HK-2 (cell line): Measurements from ENCODE around the gene LAT.
"Not testable (repeated sequence)": the region's sequence is repeated elsewhere in the genome, so short reads cannot be mapped to it uniquely, and the experiment has no call there.

ENCODE experiments used
- DNase-seq: peaks from one replicate; pipeline ENCODE4 v3.0.0-alpha.2; 2018; ENCODE audit not compliant: unreplicated experiment

Gene LAT

DNA sequence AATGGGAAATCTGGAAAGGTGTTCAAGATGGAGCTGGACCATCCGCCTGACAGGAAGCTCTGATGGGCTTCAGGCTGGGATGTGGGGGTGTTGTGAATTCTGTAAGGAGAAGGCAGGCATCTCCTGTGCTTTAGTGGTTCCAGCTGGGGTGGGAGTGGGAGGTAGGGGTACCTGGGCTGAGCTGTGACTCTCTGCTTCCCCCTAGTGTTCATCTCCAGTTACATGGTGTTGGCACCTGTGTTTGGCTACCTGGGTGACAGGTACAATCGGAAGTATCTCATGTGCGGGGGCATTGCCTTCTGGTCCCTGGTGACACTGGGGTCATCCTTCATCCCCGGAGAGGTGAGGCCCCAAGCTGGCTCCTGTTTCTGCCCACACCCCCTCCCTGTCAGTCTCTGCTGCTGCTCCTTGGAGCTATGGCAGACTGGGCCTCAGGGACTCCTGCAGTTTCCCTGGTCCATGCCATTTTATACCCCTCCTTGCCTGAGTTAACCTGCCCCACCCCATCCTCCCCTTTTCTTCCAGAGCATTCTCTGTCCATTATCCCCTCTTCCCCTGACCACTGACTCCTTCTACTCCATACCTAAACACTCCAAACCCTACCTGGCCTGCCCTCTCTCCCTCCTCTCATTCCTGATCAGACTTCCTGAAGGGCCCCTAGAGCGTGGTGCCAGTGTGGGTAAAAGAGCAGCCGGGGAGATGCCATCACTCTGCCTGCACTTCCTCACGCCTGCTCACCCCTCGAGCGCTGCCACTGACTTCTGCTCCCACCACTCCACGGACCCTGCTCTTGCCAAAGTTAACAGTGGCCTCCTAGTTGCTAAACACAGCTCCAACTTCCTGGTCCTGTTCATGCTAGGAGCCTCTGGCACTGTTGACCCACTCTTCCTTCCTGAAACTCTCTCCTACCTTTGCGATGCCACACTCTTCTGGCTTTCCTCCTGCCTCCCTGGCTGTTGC lies 6.9 kb upstream of the LAT start:
- DNase-seq: no peak

DNA sequence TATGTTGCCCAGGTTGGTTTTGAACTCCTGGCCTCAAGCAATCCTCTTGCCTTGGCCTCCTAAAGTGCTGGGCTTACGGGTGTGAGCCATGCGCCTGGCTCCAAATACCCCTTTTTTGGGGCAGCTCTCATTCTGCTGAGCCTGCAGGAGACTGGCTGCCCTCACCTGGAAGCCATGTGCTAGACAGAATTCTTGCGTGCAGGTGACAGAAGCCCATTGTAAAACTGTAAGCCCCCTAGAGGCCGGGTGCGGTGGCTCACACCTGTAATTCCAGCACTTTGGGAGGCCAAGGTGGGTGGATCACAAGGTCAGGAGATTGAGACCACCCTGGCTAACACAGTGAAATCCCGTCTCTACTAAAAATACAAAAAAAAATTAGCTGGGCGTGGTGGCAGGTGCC lies 4.5 kb upstream of the LAT start:
- DNase-seq: not testable (repeated sequence)

DNA sequence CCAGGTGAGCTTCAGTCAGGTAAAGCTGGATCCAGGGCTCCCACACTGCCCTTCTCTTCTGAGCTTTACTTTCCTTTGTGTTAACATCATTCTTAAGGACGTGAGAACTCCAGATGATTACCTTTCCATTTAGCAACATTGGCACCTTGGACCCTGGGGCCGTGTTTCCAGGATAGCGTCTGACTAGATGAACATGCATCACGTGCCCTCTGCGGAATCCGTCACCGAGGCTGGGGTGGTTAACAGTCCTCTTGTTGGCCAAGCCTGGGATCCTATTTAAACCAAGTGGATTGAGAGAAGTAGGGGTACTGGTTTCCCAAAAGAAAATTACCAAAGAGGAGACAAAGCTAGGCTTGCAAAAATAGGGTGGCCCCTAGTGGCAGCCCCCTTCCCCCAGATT lies 3.9 kb upstream of the LAT start:
- no peak for DNase-seq

DNA sequence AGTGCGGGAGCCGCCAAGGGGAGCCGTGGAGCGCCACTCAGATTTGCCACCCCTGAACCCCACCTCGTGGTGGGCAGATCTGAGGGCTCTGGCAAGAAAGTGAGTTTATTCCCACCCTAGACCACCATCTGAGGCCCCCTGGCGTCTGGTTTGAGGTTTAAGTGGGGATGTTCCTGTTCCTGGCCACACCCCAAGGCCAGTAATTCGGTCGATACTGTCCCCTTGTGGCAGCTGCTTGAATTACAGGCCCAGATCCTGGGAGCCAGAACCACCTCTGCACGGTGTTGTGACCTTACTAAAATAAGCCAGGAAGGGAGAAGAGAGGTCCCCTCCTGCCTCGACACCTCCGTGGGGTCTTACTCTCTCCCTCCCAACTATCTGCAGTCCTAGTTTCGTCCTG lies 3.3 kb upstream of the LAT start:
- DNase-seq: no peak

DNA sequence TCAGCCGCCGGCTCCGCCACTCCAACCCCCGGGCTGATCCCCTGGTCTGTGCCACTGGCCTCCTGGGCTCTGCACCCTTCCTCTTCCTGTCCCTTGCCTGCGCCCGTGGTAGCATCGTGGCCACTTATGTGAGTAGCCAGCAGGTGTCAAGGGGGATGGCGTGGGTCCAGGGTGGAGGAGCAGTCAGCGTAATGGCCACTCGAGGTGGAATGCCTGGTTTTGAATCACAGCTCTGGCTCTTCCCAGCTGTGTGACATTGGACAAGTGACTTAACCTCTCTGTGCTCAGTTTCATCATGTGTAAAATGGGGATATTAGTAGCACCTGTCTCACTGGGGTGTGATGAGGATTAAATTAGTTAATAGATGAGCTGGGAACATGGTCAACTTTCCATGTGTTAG lies 2.4 kb upstream of the LAT start:
- no peak for DNase-seq

DNA sequence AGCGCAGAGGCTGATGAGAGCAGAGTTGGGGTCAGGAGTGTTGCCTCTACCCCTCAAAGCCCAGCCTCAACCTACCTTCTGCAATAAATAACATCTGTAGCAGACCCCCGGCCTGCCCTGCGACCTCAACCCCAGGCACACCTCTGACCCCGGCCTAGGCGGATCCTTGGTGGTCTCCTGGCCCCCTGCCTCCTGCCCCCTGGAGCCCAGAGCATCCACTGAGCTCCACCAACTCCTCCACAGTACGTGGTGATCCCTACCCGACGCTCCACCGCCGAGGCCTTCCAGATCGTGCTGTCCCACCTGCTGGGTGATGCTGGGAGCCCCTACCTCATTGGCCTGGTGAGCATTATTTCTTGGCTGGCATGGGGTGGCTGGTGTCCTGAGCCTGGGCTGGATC lies 1.9 kb upstream of the LAT start:
- DNase-seq: no peak

DNA sequence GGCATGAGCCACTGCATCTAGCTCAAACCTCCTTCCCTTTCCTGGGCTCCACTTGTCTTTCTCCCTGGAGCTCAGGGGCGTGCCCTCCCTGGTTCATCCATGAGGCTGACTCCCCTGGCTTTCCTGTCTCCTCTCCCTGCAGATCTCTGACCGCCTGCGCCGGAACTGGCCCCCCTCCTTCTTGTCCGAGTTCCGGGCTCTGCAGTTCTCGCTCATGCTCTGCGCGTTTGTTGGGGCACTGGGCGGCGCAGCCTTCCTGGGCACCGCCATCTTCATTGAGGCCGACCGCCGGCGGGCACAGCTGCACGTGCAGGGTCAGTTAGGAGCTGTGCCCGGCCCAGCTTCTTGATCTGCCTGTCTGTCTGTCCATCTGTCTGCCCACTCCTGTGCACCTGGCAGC lies 1.2 kb upstream of the LAT start:
- no peak for DNase-seq

DNA sequence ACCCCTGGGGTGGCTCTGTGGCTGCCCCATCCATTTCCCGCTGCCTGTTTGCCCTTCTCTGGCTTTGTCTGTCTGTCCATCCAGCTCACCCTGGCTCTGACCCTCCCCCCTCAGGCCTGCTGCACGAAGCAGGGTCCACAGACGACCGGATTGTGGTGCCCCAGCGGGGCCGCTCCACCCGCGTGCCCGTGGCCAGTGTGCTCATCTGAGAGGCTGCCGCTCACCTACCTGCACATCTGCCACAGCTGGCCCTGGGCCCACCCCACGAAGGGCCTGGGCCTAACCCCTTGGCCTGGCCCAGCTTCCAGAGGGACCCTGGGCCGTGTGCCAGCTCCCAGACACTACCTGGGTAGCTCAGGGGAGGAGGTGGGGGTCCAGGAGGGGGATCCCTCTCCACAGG lies 761 bp upstream of the LAT start:
- no peak for DNase-seq

DNA sequence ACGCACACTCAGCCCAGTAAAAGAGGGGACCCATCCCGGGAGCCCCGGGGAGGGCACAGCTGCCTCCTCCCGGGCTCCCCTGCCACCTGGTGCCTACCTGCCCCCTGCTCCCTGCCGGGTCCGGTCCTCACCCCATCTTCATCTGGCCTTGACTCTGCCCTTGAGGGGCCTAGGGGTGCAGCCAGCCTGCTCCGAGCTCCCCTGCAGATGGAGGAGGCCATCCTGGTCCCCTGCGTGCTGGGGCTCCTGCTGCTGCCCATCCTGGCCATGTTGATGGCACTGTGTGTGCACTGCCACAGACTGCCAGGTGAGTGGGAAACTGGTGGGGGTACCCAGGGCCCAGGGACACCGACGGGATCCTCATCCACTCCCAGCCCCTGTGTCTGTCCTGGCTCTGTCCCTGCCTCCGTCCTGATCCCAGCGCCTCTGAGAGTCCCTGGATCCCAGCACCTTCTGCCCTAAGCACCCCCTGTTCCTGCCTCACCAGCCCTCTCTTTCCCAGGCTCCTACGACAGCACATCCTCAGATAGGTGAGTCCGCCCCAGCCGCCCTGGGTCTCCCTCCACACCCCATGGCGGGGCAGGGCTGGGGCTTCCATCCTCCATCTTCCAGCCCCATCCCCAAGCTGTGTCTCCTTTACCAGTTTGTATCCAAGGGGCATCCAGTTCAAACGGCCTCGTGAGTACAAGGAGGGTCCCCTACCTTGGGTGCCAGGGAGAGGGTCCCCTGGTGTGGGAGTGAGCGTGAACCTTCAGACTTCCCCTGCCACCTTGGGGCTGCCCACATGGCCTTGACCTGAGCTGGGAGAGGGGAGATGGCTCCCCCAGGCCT lies 574 bp downstream of the LAT start:
- DNase-seq: no peak

DNA sequence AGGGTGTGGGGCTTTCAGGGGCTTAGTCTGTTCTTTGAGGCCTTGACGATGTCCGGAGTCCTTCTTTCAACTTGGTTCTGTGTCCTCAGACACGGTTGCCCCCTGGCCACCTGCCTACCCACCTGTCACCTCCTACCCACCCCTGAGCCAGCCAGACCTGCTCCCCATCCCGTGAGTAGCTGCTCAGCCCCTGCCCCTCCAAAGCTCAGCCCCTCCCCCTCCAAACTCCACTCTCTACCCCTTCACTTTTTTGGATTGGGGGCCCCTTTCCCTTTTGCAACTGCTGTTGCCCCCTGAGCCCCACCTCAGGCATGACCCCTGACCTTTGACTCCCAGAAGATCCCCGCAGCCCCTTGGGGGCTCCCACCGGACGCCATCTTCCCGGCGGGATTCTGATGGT lies 1.2 kb downstream of the LAT start:
- DNase-seq: no peak

DNA sequence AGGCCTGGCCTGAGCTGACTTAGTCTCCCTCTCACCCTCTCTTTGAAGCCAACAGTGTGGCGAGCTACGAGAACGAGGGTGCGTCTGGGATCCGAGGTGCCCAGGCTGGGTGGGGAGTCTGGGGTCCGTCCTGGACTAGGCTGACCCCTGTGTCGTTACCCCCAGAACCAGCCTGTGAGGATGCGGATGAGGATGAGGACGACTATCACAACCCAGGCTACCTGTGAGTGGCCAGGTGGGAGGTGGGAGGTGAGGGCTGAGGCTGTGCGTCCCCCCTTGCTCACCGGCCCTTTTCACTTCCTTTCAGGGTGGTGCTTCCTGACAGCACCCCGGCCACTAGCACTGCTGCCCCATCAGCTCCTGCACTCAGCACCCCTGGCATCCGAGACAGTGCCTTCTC lies 1.6 kb downstream of the LAT start:
- DNase-seq: no peak

DNA sequence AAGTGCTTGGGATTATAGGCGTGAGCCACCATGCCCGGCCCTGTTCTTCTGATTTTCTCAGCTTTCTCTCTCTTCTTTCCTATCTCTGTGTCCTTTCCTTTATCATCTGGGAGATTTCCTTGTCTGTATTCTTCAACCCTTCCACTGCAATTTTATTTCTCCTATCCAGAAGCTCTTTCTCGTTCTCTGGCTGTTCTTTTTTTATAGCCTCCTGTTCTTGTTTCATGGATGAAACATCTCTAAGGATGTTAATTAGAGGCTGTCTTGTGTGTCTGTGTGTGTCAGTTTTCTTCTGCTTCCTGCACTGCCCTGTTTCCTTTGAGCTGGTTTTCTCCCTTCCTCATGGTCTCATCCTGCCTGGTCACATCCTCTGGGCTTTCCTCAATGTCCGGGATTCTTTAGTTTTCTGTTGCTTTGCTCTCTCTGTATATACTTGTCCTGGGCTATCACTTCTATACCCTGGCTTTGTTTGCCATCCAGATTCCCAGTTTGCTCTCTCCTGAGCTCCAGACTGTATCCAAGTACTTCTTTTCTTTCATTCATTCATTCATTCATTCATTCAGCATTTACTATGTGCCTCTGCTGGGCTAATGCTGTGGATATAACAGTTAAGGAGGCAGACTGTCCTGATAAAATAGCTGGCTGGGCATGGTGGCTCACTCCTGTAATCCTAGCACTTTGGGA lies 2.5 kb downstream of the LAT start:
- no peak for DNase-seq

DNA sequence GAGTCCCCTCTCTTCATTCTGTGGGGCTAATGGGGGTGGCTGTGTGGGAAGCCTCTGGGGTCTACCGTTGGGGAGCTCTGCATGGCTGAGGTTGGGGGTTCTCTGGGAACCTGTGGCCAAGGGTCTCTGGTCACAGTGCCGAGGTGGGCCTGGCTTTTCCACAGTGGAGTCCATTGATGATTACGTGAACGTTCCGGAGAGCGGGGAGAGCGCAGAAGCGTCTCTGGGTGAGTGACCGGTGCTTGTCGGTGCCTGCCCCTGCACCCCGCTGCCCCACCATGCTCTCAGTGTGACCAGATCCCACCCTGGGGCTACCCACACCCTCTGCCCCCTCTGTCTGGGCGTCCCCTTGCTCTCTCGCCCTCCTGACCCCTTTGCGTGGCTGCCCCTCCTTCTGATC lies 4.5 kb downstream of the LAT start:
- no peak for DNase-seq

DNA sequence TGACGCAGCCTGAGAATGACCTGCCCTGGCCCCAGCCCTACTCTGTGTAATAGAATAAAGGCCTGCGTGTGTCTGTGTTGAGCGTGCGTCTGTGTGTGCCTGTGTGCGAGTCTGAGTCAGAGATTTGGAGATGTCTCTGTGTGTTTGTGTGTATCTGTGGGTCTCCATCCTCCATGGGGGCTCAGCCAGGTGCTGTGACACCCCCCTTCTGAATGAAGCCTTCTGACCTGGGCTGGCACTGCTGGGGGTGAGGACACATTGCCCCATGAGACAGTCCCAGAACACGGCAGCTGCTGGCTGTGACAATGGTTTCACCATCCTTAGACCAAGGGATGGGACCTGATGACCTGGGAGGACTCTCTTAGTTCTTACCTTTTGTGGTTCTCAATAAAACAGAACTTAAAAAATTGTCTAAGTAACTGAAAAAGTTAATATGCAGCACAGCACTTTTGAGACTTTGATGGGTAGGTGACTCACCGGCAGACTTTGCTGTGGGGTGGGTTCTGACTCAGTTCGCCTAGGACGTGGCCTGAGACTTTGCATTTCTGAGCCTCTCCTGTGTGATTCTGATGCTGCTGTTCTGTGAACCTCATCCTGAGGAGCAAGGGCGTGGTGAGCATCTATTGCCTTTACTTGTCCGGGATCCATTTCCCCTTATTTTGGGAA lies 5.7 kb downstream of the LAT start:
- no peak for DNase-seq

DNA sequence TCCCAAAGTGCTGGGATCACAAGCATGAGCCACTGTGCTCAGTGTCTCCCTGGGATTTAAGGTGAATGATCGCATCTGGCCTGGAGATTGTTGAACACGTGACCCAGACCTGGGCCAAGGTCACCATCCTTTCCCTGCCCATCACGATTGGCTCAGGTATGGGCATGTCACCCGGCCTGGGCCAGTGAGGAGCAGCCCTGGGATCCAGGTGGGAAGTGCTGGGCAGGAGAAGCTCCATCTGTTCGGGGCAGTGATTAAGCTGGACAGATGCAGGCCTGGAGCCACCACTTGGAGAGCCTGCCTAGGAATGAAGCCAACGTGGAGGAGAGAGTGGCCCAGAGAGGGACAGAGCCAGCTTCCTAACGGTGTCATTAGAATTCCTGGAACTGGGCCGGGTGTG lies 6.8 kb downstream of the LAT start:
- no peak for DNase-seq

DNA sequence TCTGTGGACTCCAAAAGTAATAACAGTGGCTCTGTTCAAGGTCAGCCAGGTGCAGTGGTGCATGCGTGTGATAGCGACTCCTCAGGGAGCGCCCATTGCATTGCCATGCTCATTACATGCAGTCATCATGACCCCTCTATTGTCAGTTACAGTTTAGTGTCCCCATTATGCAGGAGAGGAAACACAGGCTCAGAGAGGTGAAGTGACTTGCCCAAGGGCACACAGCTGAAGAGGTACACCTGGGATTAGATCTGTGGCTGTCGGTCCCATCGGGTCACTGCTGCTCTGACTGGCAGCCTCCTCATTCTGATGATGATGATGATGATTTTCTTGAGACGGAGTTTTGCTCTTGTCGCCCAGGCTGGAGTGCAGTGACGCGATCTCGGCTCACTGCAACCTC lies 7.6 kb downstream of the LAT start:
- no peak for DNase-seq

DNA sequence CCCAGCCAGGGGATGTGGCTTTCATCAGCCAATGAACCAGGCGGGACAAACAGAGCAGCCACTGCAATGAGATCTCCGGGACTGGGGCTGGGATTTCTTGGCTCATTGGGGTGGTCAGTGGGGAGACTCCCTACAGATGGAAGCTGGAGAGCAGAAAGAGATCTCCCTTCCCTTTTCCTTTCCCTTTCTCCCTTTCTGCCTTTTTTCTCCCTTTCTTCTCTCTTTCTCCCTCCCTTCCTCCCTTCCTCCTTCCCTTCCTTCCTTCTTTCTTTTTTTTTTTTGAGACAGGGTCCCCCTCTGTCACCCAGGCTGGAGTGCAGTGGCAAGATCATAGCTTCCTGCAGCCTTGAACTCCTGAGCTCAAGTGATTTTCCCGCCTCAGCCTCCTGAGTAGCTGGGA lies 14.0 kb downstream of the LAT start:
- no peak for DNase-seq

DNA sequence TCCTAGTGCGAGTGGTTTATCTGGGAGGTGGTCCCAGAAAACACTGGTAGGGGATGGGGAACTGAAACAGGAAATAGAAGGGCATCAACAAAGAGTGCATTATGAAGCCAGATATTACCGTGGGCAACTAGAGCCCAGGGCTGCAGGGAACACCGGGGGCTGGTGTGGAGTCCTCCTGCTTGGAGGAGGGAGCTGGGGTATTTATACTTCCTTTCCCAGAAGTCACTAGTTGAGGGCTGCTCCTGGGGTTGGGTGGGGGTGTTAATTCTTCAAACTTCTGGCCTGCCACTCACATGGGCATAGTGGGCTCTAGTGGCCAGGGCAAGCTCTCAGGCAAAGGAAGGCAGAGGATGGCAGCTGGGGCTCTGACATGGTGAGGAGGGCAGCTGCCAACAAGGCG lies 14.7 kb downstream of the LAT start:
- DNase-seq: no peak

DNA sequence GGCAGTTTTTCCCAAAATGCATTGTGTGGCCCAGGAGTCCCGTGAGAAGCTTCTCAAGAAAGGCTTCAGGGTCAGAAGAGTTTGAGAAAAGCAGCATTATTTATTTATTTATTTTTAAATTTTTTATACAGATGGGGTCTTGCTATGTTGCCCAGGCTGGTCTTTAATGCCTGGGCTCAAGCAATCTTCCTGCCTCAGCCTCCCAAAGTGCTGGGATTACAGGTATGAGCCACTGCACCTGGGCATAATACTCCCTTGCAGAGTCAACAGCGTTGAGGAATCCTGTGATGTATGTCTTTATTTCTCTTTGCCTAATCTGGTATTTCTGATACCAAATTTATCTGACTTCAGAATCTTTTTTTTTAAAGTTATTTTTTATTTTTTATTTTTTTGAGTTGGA lies 15.2 kb downstream of the LAT start:
- no peak for DNase-seq

DNA sequence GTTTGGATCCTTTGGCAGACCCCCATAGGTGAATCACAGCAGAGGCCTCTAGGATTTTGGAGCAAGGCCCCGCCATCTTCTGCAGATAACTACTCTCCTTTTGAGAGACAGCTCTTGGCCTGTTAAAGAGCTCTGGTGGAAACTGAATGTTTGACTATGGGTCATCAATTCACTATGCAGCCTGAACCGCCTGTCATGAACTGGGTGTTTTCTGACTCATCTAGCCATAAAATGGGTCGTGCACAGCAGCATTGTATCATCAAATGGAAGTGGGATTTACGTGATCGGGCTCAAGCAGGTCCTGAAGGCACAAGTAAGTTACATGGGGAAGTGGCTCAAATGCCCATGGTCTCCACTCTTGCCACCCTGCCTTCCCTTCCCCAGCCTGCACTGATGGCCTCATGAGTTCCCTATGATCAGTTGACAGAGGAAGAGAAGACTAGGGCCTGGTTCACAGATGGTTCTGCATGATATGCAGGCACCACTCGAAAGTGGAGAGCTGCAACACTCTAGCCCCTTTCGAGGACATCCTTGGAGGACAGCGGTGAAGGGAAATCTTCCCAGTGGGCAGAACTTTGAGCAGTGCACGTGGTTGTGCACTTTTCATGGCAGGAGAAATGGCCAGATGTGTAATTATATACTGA lies 19.8 kb downstream of the LAT start:
- not testable (repeated sequence) for DNase-seq
